ENCODE data around the gene CBLN4.

Gene CBLN4

GRCh38 chr20:56005389-56005715 is at the start of gene CBLN4:
CBLN4 (minus strand) TSS chr20:56005519; CDS start chr20:56004171, 1,348 bp downstream.
- TF ChIP-seq CTCF (IDR thresholded peaks at IDR 0.05) = no peak

- TF ChIP-seq CTCF (IDR thresholded peaks at IDR 0.05) = no peak
Observed at GRCh38 chr20:56043227-56043626, 37.9 kb upstream of the CBLN4 start.

GRCh38 chr20:56032251-56032650 is 26.9 kb upstream of the CBLN4 start:
- no peak for TF ChIP-seq CTCF (IDR thresholded peaks at IDR 0.05)

- no peak for TF ChIP-seq CTCF (IDR thresholded peaks at IDR 0.05)
Observed at GRCh38 chr20:56018716-56019115, 13.4 kb upstream of the CBLN4 start.

- no peak for TF ChIP-seq CTCF (IDR thresholded peaks at IDR 0.05)
Observed at GRCh38 chr20:56018194-56018593, 12.9 kb upstream of the CBLN4 start.

GRCh38 chr20:56017560-56017959 is 12.2 kb upstream of the CBLN4 start:
- TF ChIP-seq CTCF (IDR thresholded peaks at IDR 0.05) = no peak

GRCh38 chr20:56014998-56015397 is 9.7 kb upstream of the CBLN4 start:
- TF ChIP-seq CTCF (IDR thresholded peaks at IDR 0.05) = no peak

- TF ChIP-seq CTCF (IDR thresholded peaks at IDR 0.05) = no peak
Observed at GRCh38 chr20:56014151-56014550, 8.8 kb upstream of the CBLN4 start.

Measured in LNCAP (cell line).